Parathyroid adenoma (tissue), 2 donors: ENCODE measurements around the gene ACTR3C.

Source experiments
- H2AFZ ChIP-seq: fragments of 300-600 bp; sonication (generic); one replicate; pipeline ENCODE4 v1.7.0; 2017; ENCODE audit warnings: antibody characterized with exemption, mild to moderate bottlenecking
- H3K27ac ChIP-seq: fragments of 300-600 bp; sonication (generic); one replicate; pipeline ENCODE4 v1.7.0; 2017
- H3K27me3 ChIP-seq: fragments of 300-600 bp; sonication (generic); one replicate; pipeline ENCODE4 v1.7.0; 2017; ENCODE audit warnings: low read length; ENCODE audit not compliant: control insufficient read depth, insufficient read depth
- H3K36me3 ChIP-seq: fragments of 300-600 bp; sonication (generic); one replicate; pipeline ENCODE4 v1.7.0; 2017; ENCODE audit warnings: low read length; ENCODE audit not compliant: control insufficient read depth, insufficient read depth
- H3K4me1 ChIP-seq: fragments of 300-600 bp; sonication (generic); one replicate; pipeline ENCODE4 v1.7.0; 2017; ENCODE audit warnings: control low read depth
- H3K4me2 ChIP-seq: fragments of 300-600 bp; sonication (generic); one replicate; pipeline ENCODE4 v1.7.0; 2017; ENCODE audit warnings: low read length
- H3K4me3 ChIP-seq: fragments of 300-600 bp; sonication (generic); one replicate; pipeline ENCODE4 v1.7.0; 2017; ENCODE audit warnings: low read depth, low read length
- H3K79me2 ChIP-seq: fragments of 300-600 bp; sonication (generic); one replicate; pipeline ENCODE4 v1.7.0; 2017; ENCODE audit warnings: control low read depth
- H3K9ac ChIP-seq: fragments of 300-600 bp; sonication (generic); one replicate; pipeline ENCODE4 v1.7.0; 2017; ENCODE audit warnings: mild to moderate bottlenecking
- H3K9me3 ChIP-seq: fragments of 300-600 bp; sonication (generic); one replicate; pipeline ENCODE4 v1.7.0; 2017; ENCODE audit warnings: low read length; ENCODE audit not compliant: control insufficient read depth
- CTCF ChIP-seq: fragments of 300-600 bp; sonication (generic); IDR thresholded peaks from one replicate; pipeline ENCODE4 v1.7.0; 2017; ENCODE audit warnings: antibody characterized with exemption, mild to moderate bottlenecking
- donor health status: primary hyperparathyroidism.

The ACTR3C gene

GRCh38 chr7:150370612-150371071 is 47.3 kb upstream of the ACTR3C start:
- Histone ChIP-seq H3K9ac (no peak overlapping the region), H3K79me2 (peaks cover 23% of the 10 kb centered on the region), H3K4me2 (peak overlapping the region; percentile 88), H3K4me3 (peak overlapping the region; percentile 88), H2AFZ (no peak overlapping the region), H3K27ac (no peak overlapping the region), H3K9me3 (no peaks in the 10 kb centered on the region), H3K4me1 (peaks cover 15% of the 10 kb centered on the region), H3K27me3 (no peaks in the 10 kb centered on the region), H3K36me3 (no peaks in the 10 kb centered on the region)
- no peak for TF ChIP-seq CTCF

DNA sequence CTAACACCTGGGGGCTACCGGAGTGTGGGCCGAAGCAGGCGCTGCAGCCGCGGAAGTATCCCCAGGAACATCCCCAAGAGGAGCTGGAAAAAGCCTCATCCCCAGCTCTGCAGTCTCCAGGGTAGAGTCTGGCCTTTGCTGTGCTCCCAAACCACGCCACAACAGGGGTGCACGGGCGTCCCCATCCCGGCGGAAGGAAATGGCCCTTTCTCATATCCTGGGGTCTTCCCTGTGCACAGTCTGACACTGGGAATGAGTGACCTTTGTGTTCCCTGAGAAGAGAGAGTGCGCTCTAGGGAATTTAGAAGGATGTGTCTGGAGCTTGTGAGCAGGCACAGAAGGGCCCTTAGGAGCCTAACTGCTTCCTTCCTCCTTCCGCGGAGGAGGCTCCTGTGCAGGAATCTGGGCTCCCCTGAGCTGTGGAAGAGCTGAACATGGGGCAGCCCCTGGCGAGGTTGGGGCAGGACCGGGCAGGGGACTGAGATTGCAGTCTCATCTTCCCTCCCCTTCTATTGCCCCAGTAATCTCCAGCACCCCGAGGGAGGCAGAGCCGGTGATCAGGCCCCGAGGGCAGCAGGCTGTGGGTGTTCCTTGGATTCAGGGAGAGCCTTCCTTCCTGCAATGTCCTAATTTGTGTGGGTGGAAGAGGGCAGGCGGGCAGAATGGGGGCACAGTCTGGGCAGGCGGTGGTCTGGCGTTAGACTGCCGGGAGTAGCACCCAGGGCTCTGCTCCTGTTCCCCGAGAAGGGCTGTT is 46.6 kb upstream of the ACTR3C start:
- Histone ChIP-seq H2AFZ (no peak overlapping the region), H3K27me3 (no peaks in the 10 kb centered on the region), H3K4me3 (peak overlapping the region; percentile 88), H3K9me3 (no peaks in the 10 kb centered on the region), H3K36me3 (no peaks in the 10 kb centered on the region), H3K9ac (peak overlapping the region; percentile 83), H3K4me1 (peaks cover 15% of the 10 kb centered on the region), H3K4me2 (peak overlapping the region; percentile 88), H3K79me2 (peaks cover 23% of the 10 kb centered on the region), H3K27ac (peak overlapping the region; percentile 90)
- no peak for TF ChIP-seq CTCF

GRCh38 chr7:150368884-150369747 is 45.8 kb upstream of the ACTR3C start:
- Histone ChIP-seq H3K4me1 (peaks cover 15% of the 10 kb centered on the region), H3K36me3 (no peaks in the 10 kb centered on the region), H3K9ac (peak overlapping the region; percentile 83)

GRCh38 chr7:150368096-150368883 is 44.9 kb upstream of the ACTR3C start, which contains the start of gene REPIN1:
TSS of gene REPIN1 (plus strand) at chr7:150368822. CDS start at chr7:150369712, 890 bp downstream.
- H3K4me1 ChIP-seq: peaks cover 14% of the 10 kb centered on the region
- H3K4me3 ChIP-seq: peak within 1 kb of the TSS; percentile 88
- H3K79me2 ChIP-seq: peaks cover 23% of the 10 kb centered on the region
- H3K27me3 ChIP-seq: no peaks in the 10 kb centered on the region
- peak within 1 kb of the TSS; percentile 94 for H3K9ac ChIP-seq
- H3K4me2 ChIP-seq: peak within 1 kb of the TSS; percentile 88
- H3K9me3 ChIP-seq: no peaks in the 10 kb centered on the region
- H3K27ac ChIP-seq: peak within 1 kb of the TSS; percentile 90
- no peaks in the 10 kb centered on the region for H3K36me3 ChIP-seq
- TF ChIP-seq CTCF: no peak
- H2AFZ ChIP-seq: peak within 1 kb of the TSS; percentile 100

More at GRCh38 chr7:150368884-150369747, 45.8 kb upstream of the ACTR3C start:
- peak overlapping the region; percentile 88 for H3K4me2 ChIP-seq
- H3K4me3 ChIP-seq: peak overlapping the region; percentile 88
- H3K79me2 ChIP-seq: peaks cover 23% of the 10 kb centered on the region
- H2AFZ ChIP-seq: peak overlapping the region; percentile 87
- TF ChIP-seq CTCF: no peak
- peak overlapping the region; percentile 90 for H3K27ac ChIP-seq
- H3K9me3 ChIP-seq: no peaks in the 10 kb centered on the region
- H3K27me3 ChIP-seq: no peaks in the 10 kb centered on the region
